ENCODE results near the gene PRTFDC1.

Gene PRTFDC1

DNA sequence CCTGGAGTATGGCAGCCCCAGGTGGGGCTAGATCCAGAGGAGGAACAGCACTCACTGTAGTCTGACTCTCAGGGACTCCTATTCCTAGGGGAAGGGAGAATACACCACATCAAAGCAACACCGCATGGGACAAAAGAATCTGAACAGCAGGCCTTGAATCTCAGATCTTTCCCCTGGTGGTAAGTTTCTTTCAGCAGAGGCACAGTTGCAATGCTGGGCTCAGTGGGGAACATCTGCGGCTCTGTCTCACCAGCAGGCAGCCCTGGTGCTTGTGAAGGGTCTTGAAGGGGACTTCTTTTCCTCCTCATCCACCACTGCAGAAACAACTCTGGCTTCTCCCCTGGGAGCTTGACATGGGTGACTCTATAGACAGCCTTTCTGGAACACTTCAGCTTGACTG lies 117.5 kb downstream of the PRTFDC1 start:
- DNase-seq: no peak

- DNase-seq: no peak
These were observed 126.4 kb downstream of the PRTFDC1 start for GRCh38 chr10:24826009-24826408.

DNA sequence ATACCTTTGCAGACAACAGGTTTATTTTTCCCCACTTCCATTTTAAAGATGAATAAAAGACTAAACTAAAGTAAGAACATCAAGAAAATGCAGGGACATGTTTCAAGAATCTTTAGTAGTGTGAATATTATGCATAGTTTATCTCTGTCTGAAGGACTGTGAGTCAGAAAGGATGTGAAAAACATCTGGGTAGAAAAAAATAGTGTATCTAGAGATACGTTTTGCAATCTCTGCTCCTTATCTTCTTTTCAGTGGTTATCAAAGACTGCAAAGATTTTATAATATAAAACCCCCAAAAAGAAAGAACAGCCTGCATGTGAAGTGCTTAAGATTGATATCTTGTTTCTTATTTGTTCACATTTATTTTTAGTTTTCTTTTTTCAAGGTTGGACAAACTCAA lies 126.9 kb downstream of the PRTFDC1 start:
- no peak for DNase-seq

GRCh38 chr10:24824536-24824935 lies 127.9 kb downstream of the PRTFDC1 start:
- DNase-seq: no peak

- no peak for DNase-seq
These were observed 128.3 kb downstream of the PRTFDC1 start for GRCh38 chr10:24824124-24824523.

GRCh38 chr10:24822590-24822989 lies 129.8 kb downstream of the PRTFDC1 start:
- DNase-seq: no peak

- no peak for DNase-seq
These were observed 130.4 kb downstream of the PRTFDC1 start for GRCh38 chr10:24821986-24822385.

DNA sequence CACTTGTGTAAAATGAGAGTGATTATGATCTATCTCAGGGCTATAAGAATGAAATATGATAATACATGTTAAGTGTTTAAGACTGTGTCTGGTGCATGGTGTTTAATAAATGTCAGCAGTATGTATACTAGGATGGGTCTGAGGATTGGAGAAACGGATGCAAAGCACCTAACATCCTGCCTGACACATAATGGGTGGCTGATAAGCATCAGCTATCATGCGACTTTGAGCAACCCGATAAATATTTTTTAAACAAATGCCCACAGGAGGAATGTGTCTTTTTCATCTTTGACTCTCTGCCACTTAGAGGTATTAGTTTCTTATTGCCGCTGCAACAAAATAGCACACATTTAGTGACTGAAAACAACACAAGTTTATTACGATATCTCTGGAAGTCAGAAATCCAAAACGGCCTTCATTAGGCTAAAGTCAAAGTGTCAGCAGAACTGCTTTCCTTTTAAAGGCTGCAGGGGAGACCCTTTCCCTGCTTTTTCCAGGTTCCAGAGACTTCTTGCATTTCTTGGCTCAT lies 135.5 kb downstream of the PRTFDC1 start:
- DNase-seq: no peak

DNA sequence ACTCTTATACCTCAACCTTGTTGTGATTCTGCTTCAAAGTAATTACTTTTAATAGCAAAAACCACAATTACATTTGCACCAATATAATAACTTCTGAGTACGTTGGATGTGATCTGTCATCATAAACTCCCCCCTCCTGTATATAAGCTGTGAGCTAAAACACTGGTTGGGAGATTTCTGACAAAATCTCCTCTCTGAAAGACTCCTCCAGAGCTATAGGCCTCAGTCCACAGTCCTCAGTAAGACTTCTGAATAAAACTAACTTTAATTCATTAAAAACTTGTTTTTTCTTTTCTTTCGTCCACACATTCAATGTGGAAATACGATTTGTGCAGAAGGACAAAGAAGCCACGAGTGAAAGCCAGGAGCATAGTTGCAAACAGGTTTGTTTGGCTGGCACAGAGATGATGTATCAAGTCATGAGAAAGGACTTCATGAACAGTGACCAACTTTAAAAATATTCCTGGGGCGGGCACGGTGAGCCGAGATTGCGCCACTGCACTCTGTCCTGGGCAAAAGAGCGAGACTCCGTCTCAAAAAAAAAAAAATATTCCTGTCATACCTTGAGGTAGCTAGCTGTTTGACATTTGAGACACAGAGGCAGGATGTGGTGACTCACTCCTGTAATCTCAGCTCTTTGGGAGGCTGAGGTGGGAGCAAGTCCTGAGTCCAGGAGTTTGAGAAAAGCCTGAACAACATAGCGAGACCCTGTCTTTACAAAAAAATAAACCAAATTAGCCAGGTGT lies 137.7 kb downstream of the PRTFDC1 start:
- no peak for DNase-seq

- no peak for DNase-seq
These were observed 138.6 kb downstream of the PRTFDC1 start for GRCh38 chr10:24813856-24814255.

DNA sequence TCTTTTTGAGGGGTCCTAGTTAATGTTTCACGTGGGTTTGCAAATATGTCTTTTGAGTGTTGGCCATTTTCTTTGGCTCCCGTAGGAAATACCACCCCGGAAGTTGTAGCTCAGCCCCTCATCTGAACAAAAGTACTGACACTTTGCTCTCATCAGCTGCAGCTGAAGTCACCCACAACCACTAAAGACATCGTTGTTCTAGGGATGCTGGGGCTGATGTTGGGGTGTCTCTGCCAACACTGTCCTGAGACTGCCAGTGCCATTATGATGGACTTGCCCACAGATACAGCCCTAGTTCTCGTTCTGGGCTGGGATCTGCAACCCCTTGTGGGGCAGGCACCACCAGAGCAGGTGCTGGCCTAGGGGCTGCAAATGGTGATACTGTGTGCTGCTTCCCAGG lies 146.1 kb downstream of the PRTFDC1 start:
- DNase-seq: no peak

GRCh38 chr10:24804956-24805355 lies 147.4 kb downstream of the PRTFDC1 start:
- no peak for DNase-seq

- no peak for DNase-seq
These were observed 148.0 kb downstream of the PRTFDC1 start for GRCh38 chr10:24804392-24804791.

GRCh38 chr10:24802378-24802777 lies 150.0 kb downstream of the PRTFDC1 start:
- no peak for DNase-seq

GRCh38 chr10:24800861-24801260 lies 151.5 kb downstream of the PRTFDC1 start:
- no peak for DNase-seq
